ENCODE measurements around the gene RAD51AP1. TPM values are rescaled to one million over a fixed set of nuclear protein-coding genes. Genes with fewer than 3 reads are reported as not detected.

Gene RAD51AP1
- total RNA-seq, 1 donor from 2014 or later: 0.79 TPM

DNA sequence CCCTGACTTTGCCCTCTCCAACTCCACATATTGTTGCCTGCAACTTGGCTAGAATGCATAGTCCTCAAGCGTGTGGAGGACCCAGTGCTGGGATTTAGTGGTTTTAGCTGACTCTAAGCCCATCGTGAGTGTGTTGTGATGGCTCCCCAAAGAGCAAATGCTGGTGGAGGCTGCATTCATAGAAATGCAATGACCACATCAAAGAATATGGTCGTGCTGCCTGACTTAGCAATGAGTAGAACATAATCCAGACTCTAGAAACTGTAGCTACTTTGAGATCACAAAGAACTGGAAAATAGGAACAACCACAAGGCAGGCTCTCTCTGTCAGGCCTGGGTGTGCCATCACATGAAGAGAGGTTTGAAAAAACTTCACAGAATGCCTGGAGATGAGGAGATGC, 24.6 kb downstream of the RAD51AP1 start:
- no peak for TF ChIP-seq CTCF (IDR thresholded peaks at IDR 0.05; ENCODE audit: insufficient read depth, low read length, severe bottlenecking)
- FAIRE-seq (no peak), DNase-seq (ENCODE audit: low read depth) (no peak)
- Histone ChIP-seq H3K36me3 (ENCODE audit: control insufficient read depth, insufficient read depth, low read length) (no peaks in the 10 kb centered on the region), H3K4me3 (ENCODE audit: low read depth, low read length) (no peak overlapping the region), H3K27me3 (ENCODE audit: control insufficient read depth, insufficient read depth, low read length) (no peaks in the 10 kb centered on the region)

DNA sequence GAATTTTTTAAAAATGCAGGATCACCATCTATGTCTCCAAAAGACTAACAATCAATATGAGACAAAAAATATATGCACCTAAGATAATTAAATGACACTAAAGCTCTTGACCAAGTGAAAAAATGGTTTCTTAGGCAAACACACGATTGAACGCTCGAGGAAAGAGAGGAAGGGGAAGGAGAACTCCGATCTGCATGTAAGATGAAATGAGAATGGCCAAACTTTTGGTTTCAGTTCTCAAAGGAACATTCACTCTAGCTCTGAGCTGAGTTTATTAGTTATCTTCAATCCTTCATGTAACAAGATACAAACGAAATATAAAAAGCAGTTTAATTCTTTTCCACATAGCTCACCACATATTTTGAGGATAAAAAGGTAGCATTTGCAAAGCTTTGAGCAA, 26.1 kb downstream of the RAD51AP1 start:
- DNase-seq (ENCODE audit: low read depth) (no peak), FAIRE-seq (no peak)
- H3K36me3 ChIP-seq (ENCODE audit: control insufficient read depth, insufficient read depth, low read length): no peaks in the 10 kb centered on the region
- no peaks in the 10 kb centered on the region for H3K27me3 ChIP-seq (ENCODE audit: control insufficient read depth, insufficient read depth, low read length)
- TF ChIP-seq CTCF (IDR thresholded peaks at IDR 0.05; ENCODE audit: insufficient read depth, low read length, severe bottlenecking): no peak
- no peak overlapping the region for H3K4me3 ChIP-seq (ENCODE audit: low read depth, low read length)

GRCh38 chr12:4566474-4566873, 27.8 kb downstream of the RAD51AP1 start:
- no peak for TF ChIP-seq CTCF (IDR thresholded peaks at IDR 0.05; ENCODE audit: insufficient read depth, low read length, severe bottlenecking)
- H3K4me3 ChIP-seq (ENCODE audit: low read depth, low read length): no peak overlapping the region
- DNase-seq (ENCODE audit: low read depth): no peak

GRCh38 chr12:4567073-4567881, 28.6 kb downstream of the RAD51AP1 start:
- no peak for TF ChIP-seq CTCF (IDR thresholded peaks at IDR 0.05; ENCODE audit: insufficient read depth, low read length, severe bottlenecking)
- no peaks in the 10 kb centered on the region for H3K27me3 ChIP-seq (ENCODE audit: control insufficient read depth, insufficient read depth, low read length)
- H3K4me3 ChIP-seq (ENCODE audit: low read depth, low read length): no peak overlapping the region
- DNase-seq (ENCODE audit: low read depth): no peak
- FAIRE-seq: no peak
- no peaks in the 10 kb centered on the region for H3K36me3 ChIP-seq (ENCODE audit: control insufficient read depth, insufficient read depth, low read length)

More at GRCh38 chr12:4566474-4566873, 27.8 kb downstream of the RAD51AP1 start:
- FAIRE-seq: no peak
- Histone ChIP-seq H3K36me3 (ENCODE audit: control insufficient read depth, insufficient read depth, low read length) (no peaks in the 10 kb centered on the region), H3K27me3 (ENCODE audit: control insufficient read depth, insufficient read depth, low read length) (no peaks in the 10 kb centered on the region)

DNA sequence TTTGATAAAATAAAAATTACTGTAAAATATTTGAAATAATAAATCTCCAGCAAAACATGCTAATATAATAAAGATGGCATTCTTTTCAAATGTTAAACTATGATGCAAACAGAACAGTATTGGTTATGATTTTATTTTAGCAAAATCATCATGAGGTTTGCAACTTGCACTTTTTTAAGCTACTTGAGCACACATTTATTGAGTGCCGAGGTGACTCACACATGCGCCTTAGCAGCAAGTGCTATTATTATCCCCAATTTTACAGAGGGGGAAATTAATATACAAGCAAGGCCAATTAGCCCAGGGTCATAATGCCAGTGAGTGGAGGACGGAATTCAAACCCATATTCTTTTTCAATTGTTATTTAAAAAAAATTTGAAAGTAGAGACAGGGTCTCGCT, 30.6 kb downstream of the RAD51AP1 start:
- DNase-seq (ENCODE audit: low read depth) (no peak), FAIRE-seq (no peak)
- no peak for TF ChIP-seq CTCF (IDR thresholded peaks at IDR 0.05; ENCODE audit: insufficient read depth, low read length, severe bottlenecking)
- no peaks in the 10 kb centered on the region for H3K27me3 ChIP-seq (ENCODE audit: control insufficient read depth, insufficient read depth, low read length)
- no peaks in the 10 kb centered on the region for H3K36me3 ChIP-seq (ENCODE audit: control insufficient read depth, insufficient read depth, low read length)
- H3K4me3 ChIP-seq (ENCODE audit: low read depth, low read length): no peak overlapping the region

- FAIRE-seq (no peak), DNase-seq (ENCODE audit: low read depth) (no peak)
- H3K4me3 ChIP-seq (ENCODE audit: low read depth, low read length): no peak overlapping the region
- H3K27me3 ChIP-seq (ENCODE audit: control insufficient read depth, insufficient read depth, low read length): no peaks in the 10 kb centered on the region
- H3K36me3 ChIP-seq (ENCODE audit: control insufficient read depth, insufficient read depth, low read length): no peaks in the 10 kb centered on the region
- no peak for TF ChIP-seq CTCF (IDR thresholded peaks at IDR 0.05; ENCODE audit: insufficient read depth, low read length, severe bottlenecking)
These were observed 34.0 kb downstream of the RAD51AP1 start for GRCh38 chr12:4572680-4573079.

Measured in bronchial epithelial cell (primary cell).